A549 (cell line): ENCODE measurements around the gene SERPING1.

Source experiments
- CTCF ChIP-seq: fragments of >200 bp; sonication (Bioruptor Twin); formaldehyde crosslinking; IDR thresholded peaks from 3 replicates; pipeline ENCODE4 v1.5.1; 2016
- HMGXB4 ChIP-seq: fragments of 250-450 bp; sonication (Bioruptor Pico); IDR thresholded peaks from 2 replicates; pipeline ENCODE4 v1.5.0; 2021; ENCODE audit warnings: mild to moderate bottlenecking, moderate library complexity, borderline replicate concordance
- NPAS2 ChIP-seq: fragments of 250-450 bp; sonication (Bioruptor Pico); IDR thresholded peaks from 2 replicates; pipeline ENCODE4 v1.8.0; 2022; ENCODE audit warnings: mild to moderate bottlenecking, moderate library complexity, borderline replicate concordance
- PHF8 ChIP-seq: fragments of 200-600 bp; sonication (generic); IDR thresholded peaks from 2 replicates; pipeline ENCODE4 v1.6.1; 2016; ENCODE audit warnings: low read depth, mild to moderate bottlenecking, antibody characterized with exemption, moderate library complexity, borderline replicate concordance
- POLR2A ChIP-seq: IDR thresholded peaks from 2 replicates; pipeline ENCODE4 v1.6.1; 2012; ENCODE audit warnings: mild to moderate bottlenecking, low read length
- RCOR1 ChIP-seq: fragments of 150-350 bp; IDR thresholded peaks from 2 replicates; pipeline ENCODE4 v1.6.1; 2014; ENCODE audit warnings: antibody characterized with exemption, low read length, low read depth

GRCh38 chr11:57657194-57658022 lies 59.9 kb downstream of the SERPING1 start, which contains the start of gene CLP1:
- TF ChIP-seq POLR2A, result peak; percentile 44
- TF ChIP-seq CTCF, result no peak
- no peak for TF ChIP-seq NPAS2 (CRISPR knock-in tag)
- TF ChIP-seq RCOR1, result no peak
- no peak for TF ChIP-seq HMGXB4 (CRISPR knock-in tag)
- peak; percentile 47; the same call in 1 of the 2 replicates for TF ChIP-seq PHF8
